ENCODE results near the gene SPPL2A. TPM values are rescaled to one million over a fixed set of nuclear protein-coding genes. Genes with fewer than 3 reads are reported as not detected.

SPPL2A gene
- total and polyA plus RNA-seq, 2 donors (not counting 3 experiments of a cell fraction or from before 2014, with no cell fraction given) = 38.8 to 88.7 TPM

GRCh38 chr15:50800715-50801114 is 35.2 kb upstream of the SPPL2A start:
- CTCF ChIA-PET = no interaction called here
- TF ChIP-seq GATA2 (IDR thresholded peaks at IDR 0.05; ENCODE audit: insufficient read depth, insufficient read length, low read depth, low read length) (no peak), MYC (IDR thresholded peaks at IDR 0.05; ENCODE audit: low read depth, low read length) (no peak), POLR2AphosphoS5 (IDR thresholded peaks at IDR 0.05; ENCODE audit: insufficient read depth, low read depth, low read length) (no peak), FOS (IDR thresholded peaks at IDR 0.05; ENCODE audit: borderline replicate concordance, insufficient read depth, low read length) (no peak), CTCF (IDR thresholded peaks at IDR 0.05; ENCODE audit: extremely low read depth in 1 of 2, insufficient read depth in 1 of 2, low read depth in 1 of 2, low read length in 2 of 2) (no peak), POLR2A (IDR thresholded peaks at IDR 0.05; ENCODE audit: low read depth, low read length) (no peak)
- TF ChIP-seq, protein P1, sequence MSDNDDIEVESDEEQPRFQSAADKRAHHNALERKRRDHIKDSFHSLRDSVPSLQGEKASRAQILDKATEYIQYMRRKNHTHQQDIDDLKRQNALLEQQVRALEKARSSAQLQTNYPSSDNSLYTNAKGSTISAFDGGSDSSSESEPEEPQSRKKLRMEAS (IDR thresholded peaks at IDR 0.05; ENCODE audit: insufficient read depth, insufficient read length) = no peak
- no peaks in the 10 kb centered on the region for H4K20me1 ChIP-seq (replicated peaks; ENCODE audit: control insufficient read depth, extremely low read depth, insufficient read depth, low read length)

More at GRCh38 chr15:50800715-50801114, 35.2 kb upstream of the SPPL2A start:
- Histone ChIP-seq H3K4me3 (replicated peaks in 1 of 3; ENCODE audit: insufficient read depth in 1 of 3, low read depth in 1 of 3, low read length in 3 of 3) (no peak overlapping the region), H3K9ac (replicated peaks; ENCODE audit: extremely low read depth, insufficient read depth, low read length) (no peak overlapping the region), H3K36me3 (ENCODE audit: control insufficient read depth in 2 of 2, extremely low read depth in 1 of 2, insufficient read depth in 2 of 2, low read length in 2 of 2) (no peaks in the 10 kb centered on the region), H3K79me2 (ENCODE audit: control insufficient read depth, insufficient read depth, low read length) (no peaks in the 10 kb centered on the region), H2AFZ (ENCODE audit: low read depth, low read length) (no peak overlapping the region), H3K9me3 (replicated peaks; ENCODE audit: control insufficient read depth, insufficient read depth, low read length) (no peaks in the 10 kb centered on the region), H3K27me3 (ENCODE audit: control insufficient read depth in 2 of 2, insufficient read depth in 2 of 2, low read length in 2 of 2) (peaks cover 0 to 3% of the 10 kb centered on the region in 2 experiments), H3K4me1 (ENCODE audit: control insufficient read depth, extremely low read depth, insufficient read depth, low read length) (no peaks in the 10 kb centered on the region), H3K27ac (ENCODE audit: insufficient read depth, low read depth, low read length) (no peak overlapping the region), H3K9me1 (replicated peaks; ENCODE audit: control insufficient read depth, extremely low read depth, insufficient read depth, low read length) (no peaks in the 10 kb centered on the region), H3K4me2 (ENCODE audit: insufficient read depth, low read length) (no peak overlapping the region)
- FAIRE-seq (no peak), DNase-seq (ENCODE audit: low read depth, low spot score) (no peak)
- POLR2A ChIA-PET = no interaction called here
- dilution Hi-C loops (cut with MboI; ENCODE audit: extremely low pct_ligation_motif_present, low sequenced_read_pairs) = no loop called here
- BruUV-seq (replicated peaks) = no TSS peak
- intact Hi-C loops (cut with micrococcal nuclease) = no loop called here

All from endothelial cell of umbilical vein (primary cell).